Tibial nerve (tissue), 4 donors: Measurements from ENCODE around the gene RHBDL1.

Source experiments
- CTCF ChIP-seq, 5 experiments: fragments of 200-600 bp in 3 of 5; fragments of 450-650 bp in 2 of 5; sonication (generic) in 3 of 5; IDR thresholded peaks; one replicate each; pipeline ENCODE4 v1.5.1; 2016 to 2019; ENCODE audit warnings: antibody characterized with exemption in 5 of 5, mild to moderate bottlenecking in 3 of 5, moderate library complexity in 2 of 5
- EP300 ChIP-seq, 2 donors: sonication (generic); formaldehyde crosslinking; IDR thresholded peaks; one replicate each; pipeline ENCODE4 v1.6.1; 2017; ENCODE audit warnings: antibody characterized with exemption in 2 of 2, mild to moderate bottlenecking in 1 of 2
- POLR2A ChIP-seq, 2 donors: fragments of 450-650 bp; IDR thresholded peaks; one replicate each; pipeline ENCODE4 v1.6.1; 2017; ENCODE audit warnings: antibody characterized with exemption in 2 of 2, mild to moderate bottlenecking in 2 of 2, moderate library complexity in 2 of 2

- TF ChIP-seq CTCF (IDR thresholded peaks at IDR 0.05) (no peak), EP300 (IDR thresholded peaks at IDR 0.05) (no peak), POLR2A (IDR thresholded peaks at IDR 0.05) (no peak)
Observed at GRCh38 chr16:684961-685696, 9.7 kb downstream of the RHBDL1 start.
